HG02870 (cell line): ENCODE data around the gene TREH.
"Not testable (repeated sequence)": the region's sequence is repeated elsewhere in the genome, so short reads cannot be mapped to it uniquely, and the experiment has no call there.

Experiments used
- ATAC-seq: cut with Tn5 transposase; IDR thresholded peaks from one replicate; pipeline ENCODE4 v1.9.1; 2021; ENCODE audit warnings: mild to moderate bottlenecking, moderate library complexity; ENCODE audit not compliant: unreplicated experiment

TREH gene, protein sequence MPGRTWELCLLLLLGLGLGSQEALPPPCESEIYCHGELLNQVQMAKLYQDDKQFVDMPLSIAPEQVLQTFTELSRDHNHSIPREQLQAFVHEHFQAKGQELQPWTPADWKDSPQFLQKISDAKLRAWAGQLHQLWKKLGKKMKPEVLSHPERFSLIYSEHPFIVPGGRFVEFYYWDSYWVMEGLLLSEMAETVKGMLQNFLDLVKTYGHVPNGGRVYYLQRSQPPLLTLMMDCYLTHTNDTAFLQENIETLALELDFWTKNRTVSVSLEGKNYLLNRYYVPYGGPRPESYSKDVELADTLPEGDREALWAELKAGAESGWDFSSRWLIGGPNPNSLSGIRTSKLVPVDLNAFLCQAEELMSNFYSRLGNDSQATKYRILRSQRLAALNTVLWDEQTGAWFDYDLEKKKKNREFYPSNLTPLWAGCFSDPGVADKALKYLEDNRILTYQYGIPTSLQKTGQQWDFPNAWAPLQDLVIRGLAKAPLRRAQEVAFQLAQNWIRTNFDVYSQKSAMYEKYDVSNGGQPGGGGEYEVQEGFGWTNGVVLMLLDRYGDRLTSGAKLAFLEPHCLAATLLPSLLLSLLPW

DNA sequence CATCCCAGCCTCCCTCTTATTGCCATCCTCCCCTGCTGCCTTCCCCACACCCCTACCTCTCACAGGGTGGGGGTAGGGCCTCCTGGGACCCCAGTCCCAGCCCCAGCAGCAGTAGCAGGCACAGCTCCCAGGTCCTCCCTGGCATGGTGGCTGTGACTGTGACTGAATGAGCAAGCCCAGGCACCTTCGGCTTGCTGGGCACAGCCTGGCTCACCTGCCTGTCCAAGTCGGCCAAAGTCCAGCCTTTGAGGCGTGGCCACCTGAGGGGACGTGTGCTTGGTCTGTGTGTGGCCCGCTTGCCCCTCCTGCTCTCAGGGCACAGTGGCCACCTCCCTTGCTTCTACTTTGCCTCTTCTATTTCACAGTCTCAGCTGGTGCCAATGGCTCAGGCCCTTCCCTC lies at the start of gene TREH:
Gene TREH (minus strand): TSS at position 168 of the 400 bp plus-strand sequence. CDS start 23 bp downstream, at position 145.
- ATAC-seq, result no peak

- not testable (repeated sequence) for ATAC-seq
Measured at GRCh38 chr11:118728112-118728511, 48.7 kb upstream of the TREH start.

- ATAC-seq, result not testable (repeated sequence)
Measured at GRCh38 chr11:118727721-118728066, 48.2 kb upstream of the TREH start.

GRCh38 chr11:118727001-118727720 lies 47.7 kb upstream of the TREH start:
- not testable (repeated sequence) for ATAC-seq

GRCh38 chr11:118721478-118722015 lies 42.1 kb upstream of the TREH start:
- ATAC-seq, result not testable (repeated sequence)

DNA sequence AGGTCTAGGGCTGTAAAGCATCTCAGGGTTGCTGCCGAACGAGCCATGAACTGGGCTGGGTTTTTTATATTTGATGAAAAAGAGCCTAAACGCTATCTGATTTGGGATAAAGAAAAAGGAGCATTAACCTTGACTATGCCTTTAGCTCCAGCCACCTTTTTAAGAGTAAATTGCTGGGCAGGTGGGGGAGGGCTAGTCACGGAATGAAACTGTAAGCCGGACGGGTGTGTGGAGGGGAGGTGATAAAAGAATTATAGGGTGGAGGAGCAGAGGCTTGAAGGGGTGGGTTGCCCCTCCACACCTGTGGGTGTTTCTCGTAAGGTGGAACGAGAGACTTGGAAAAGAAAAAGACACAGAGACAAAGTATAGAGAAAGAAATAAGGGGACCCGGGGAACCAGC lies 41.3 kb upstream of the TREH start:
- ATAC-seq, result not testable (repeated sequence)

GRCh38 chr11:118720078-118720477 lies 40.6 kb upstream of the TREH start:
- ATAC-seq, result not testable (repeated sequence)

GRCh38 chr11:118718562-118718961 lies 39.1 kb upstream of the TREH start:
- ATAC-seq, result not testable (repeated sequence)

DNA sequence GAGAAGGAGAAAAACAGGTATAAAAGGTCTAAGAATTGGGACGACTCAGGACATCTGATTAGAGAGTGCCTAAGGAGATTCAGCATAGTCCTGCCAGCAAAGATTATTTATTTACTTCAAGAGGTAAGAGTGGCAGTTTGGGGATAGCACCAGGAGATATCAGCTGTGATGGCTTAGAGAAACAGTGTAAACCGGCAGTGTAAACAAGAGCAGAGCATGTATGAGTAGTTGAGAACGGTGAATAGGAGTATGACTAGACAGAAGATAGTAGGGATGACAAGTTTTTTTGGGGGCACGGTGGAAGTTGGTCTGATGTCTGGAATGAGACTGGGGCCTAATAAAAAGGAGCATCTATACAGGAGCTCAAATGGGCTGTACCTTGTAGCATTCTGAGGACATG lies 38.3 kb upstream of the TREH start:
- ATAC-seq, result not testable (repeated sequence)

DNA sequence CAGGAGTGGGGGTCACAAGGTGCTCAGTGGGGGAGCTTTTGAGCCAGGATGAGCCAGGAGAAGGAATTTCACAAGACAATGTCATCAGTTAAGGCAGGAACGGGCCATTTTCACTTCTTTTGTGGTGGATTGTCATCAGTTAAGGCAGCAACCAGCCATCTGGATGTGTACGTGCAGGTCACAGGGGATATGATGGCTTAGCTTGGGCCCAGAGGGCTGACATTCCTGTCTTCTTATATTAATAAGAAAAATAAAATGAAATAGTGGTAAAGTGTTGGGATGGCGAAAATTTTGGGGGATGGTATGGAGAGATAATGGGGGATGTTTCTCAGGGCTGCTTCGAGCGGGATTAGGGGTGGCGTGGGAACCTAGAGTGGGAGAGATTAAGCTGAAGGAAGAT lies 37.8 kb upstream of the TREH start:
- ATAC-seq, result not testable (repeated sequence)

DNA sequence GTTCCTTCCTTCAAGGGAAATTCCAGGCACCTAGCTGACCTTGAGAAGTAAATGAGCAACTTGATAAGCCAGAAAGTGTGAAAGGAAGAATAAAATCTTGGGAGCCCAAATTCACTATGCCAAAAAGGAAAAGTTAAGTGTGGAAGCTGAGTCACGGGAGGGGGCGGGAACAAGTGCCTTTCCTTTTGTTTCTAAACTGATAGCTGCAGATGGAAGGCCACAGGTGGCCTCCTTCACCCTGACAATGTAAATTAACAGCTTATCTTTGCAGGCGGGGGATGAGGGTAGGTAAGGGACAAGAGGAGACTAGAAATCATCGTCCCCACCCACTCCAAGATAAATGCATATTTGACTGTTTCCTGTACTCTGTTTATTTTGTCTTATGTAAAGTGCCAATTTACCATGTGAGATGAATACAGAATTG lies 36.4 kb upstream of the TREH start:
- peak; percentile 22 for ATAC-seq

GRCh38 chr11:118715245-118715831 lies 35.9 kb upstream of the TREH start:
- peak; percentile 79 for ATAC-seq

- ATAC-seq, result no peak
Measured at GRCh38 chr11:118714816-118715215, 35.4 kb upstream of the TREH start.

GRCh38 chr11:118714416-118714815 lies 35.0 kb upstream of the TREH start:
- not testable (repeated sequence) for ATAC-seq

DNA sequence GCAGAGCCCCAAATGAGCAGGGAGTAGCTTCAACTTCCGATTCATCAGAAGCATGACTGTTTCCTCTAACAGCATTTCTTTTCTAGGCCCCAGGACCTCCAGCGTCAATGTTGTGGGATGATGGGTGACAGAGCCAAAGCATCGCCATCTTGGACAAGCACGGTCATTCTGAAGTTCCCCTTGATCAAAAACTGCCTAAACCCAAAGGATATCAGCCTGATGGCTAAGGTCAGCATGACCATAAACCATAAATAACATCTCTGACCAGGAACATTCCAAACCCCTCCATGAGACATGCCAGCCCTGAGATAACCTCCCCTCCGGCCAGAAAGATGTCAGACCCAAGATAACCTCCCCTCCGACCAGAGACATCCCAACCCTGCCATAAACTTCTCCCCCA lies 28.8 kb upstream of the TREH start:
- ATAC-seq, result no peak

DNA sequence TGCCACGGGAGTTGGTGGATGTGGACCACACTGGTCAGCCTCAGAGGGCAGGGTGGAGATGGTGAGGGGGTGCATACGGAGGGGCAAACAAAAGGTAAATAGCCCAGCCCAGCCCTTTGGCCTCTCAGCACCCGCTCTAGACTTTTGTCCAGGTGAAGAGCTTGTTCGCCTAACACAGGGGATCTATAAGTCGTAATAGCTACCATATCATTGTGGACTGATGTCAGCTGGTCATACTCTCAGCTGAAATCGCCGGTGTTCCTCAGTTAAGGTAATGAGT lies 27.0 kb upstream of the TREH start:
- ATAC-seq, result no peak

GRCh38 chr11:118705791-118706545 lies 26.5 kb upstream of the TREH start:
- ATAC-seq, result no peak

GRCh38 chr11:118705111-118705741 lies 25.8 kb upstream of the TREH start:
- no peak for ATAC-seq

DNA sequence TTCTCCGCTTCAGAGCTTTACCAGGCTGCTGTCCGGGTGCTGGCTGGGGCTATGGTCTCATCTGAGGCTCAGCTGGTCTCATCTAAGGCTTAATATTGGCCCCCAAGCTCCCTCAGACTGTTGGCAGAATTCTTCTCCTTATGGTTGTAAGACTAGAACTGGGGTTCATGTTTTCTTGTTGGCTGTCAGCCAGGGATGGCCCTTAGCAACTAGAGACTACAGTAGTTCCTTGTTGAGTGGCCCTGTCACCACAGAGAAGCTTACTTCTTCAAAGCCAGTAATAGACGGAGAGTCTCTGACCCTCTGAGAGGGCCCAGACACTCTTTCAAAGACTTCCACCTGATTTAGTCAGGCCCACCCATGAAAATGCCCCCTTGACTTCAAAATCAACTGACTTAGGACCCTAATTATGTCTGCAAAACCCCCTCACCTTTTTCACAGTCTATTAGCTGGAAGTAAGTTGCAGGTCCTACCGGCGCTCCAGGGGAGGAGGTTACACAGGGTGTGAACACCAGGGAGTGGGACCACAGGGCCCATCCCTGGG lies 24.2 kb upstream of the TREH start:
- ATAC-seq, result no peak
